Glomerular visceral epithelial cell (primary cell): ENCODE data around the gene PCDHGA9.
"Not testable (repeated sequence)": the region's sequence is repeated elsewhere in the genome, so short reads cannot be mapped to it uniquely, and the experiment has no call there.

ENCODE experiments used
- DNase-seq: peaks from one replicate; pipeline ENCODE4 v3.0.0-alpha.2; 2016; ENCODE audit errors: extremely low spot score

The PCDHGA9 gene

DNA sequence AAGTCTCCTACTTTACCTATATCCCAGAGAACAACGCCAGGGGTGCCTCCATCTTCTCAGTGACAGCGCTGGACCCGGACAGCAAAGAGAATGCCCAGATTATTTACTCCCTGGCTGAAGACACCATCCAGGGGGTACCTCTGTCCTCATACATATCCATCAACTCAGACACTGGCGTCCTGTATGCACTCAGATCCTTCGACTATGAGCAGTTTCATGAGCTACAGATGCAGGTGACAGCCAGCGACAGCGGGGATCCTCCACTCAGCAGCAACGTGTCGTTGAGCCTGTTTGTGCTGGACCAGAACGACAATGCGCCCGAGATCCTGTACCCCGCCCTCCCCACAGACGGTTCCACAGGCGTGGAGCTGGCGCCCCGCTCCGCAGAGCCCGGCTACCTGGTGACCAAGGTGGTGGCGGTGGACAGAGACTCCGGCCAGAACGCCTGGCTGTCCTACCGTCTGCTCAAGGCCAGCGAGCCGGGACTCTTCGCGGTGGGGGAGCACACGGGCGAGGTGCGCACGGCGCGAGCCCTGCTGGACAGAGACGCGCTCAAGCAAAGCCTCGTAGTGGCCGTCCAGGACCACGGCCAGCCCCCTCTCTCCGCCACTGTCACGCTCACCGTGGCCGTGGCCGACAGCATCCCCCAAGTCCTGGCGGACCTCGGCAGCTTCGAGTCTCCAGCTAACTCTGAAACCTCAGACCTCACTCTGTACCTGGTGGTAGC, 12.1 kb downstream of the PCDHGA9 start:
- DNase-seq = not testable (repeated sequence)

DNA sequence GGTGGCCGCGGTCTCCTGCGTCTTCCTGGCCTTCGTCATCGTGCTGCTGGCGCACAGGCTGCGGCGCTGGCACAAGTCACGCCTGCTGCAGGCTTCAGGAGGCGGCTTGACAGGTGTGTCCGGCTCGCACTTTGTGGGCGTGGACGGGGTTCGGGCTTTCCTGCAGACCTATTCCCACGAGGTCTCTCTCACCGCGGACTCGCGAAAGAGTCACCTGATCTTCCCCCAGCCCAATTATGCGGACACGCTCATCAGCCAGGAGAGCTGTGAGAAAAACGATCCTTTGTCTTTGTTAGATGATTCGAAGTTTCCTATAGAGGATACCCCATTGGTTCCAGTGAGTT, 12.7 kb downstream of the PCDHGA9 start:
- not testable (repeated sequence) for DNase-seq

DNA sequence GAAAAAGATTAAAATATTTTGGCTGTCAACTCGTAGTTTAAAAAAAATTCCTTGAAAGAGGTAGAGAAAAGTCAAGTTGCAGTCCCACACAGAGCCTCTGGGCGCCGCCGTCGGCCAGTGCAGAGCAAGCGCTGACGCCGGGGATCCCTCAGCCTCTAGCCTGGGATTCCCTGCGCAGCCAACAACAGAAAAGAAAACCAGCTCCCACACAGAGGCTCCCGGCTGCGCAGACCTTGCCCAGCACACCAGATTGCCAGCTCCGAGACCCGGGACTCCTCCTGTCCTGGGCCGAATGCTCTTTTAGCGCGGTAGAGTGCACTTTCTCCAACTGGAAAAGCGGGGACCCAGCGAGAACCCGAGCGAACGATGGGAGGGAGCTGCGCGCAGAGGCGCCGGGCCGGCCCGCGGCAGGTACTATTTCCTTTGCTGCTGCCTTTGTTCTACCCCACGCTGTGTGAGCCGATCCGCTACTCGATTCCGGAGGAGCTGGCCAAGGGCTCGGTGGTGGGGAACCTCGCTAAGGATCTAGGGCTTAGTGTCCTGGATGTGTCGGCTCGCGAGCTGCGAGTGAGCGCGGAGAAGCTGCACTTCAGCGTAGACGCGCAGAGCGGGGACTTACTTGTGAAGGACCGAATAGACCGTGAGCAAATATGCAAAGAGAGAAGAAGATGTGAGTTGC, 15.1 kb downstream of the PCDHGA9 start, which contains the start of gene PCDHGB7:
PCDHGB7 (plus strand) TSS at position 184 of the 679 bp plus-strand sequence; CDS start at position 367, 183 bp downstream.
- DNase-seq = not testable (repeated sequence)

DNA sequence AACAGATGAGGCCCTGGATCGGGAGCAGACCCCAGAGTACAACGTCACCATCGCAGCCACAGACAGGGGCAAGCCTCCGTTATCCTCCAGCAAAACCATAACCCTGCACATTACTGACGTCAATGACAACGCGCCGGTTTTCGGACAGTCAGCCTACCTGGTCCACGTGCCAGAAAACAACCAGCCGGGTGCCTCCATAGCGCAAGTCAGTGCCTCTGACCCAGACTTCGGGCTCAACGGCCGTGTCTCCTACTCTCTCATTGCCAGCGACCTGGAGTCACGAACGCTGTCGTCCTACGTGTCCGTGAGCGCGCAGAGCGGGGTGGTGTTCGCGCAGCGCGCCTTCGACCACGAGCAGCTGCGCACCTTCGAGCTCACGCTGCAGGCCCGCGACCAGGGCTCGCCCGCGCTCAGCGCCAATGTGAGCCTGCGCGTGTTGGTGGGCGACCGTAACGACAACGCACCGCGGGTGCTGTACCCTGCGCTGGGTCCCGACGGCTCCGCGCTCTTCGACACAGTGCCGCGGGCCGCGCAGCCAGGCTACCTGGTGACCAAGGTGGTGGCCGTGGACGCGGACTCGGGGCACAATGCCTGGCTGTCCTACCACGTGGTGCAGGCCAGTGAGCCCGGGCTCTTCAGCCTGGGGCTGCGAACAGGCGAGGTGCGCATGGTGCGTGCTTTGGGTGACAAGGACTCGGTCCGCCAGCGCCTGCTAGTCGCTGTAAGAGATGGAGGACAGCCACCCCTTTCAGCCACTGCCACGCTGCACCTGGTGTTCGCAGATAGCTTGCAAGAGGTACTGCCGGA, 16.7 kb downstream of the PCDHGA9 start:
- no peak for DNase-seq

DNA sequence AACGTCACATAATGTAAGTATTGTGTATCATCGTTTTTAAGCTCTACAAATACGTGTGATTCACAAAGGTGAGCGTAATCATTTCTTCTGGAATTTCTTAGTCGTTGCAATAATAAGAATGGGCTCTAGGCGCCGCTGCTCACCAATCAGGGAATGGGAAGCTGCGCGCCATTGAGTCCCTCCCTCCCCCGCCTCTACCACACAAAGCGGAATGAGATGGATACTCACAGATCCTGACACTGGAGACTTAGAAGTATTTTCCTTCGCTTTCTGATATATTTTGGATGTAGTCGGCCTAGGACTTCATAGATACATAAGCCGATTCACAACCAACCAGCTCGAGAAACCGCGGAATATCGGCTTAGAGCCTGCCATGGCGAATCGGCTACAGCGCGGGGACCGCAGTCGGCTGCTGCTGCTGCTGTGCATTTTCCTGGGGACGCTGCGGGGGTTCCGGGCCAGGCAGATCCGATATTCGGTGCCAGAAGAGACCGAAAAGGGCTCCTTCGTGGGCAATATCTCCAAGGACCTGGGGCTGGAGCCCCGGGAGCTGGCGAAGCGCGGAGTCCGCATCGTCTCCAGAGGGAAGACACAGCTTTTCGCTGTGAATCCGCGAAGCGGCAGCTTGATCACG, 18.4 kb downstream of the PCDHGA9 start, which contains the start of gene PCDHGA11:
PCDHGA11 (plus strand) TSS at position 197 of the 634 bp plus-strand sequence; CDS start at position 374, 177 bp downstream.
- DNase-seq = peak; percentile 53

DNA sequence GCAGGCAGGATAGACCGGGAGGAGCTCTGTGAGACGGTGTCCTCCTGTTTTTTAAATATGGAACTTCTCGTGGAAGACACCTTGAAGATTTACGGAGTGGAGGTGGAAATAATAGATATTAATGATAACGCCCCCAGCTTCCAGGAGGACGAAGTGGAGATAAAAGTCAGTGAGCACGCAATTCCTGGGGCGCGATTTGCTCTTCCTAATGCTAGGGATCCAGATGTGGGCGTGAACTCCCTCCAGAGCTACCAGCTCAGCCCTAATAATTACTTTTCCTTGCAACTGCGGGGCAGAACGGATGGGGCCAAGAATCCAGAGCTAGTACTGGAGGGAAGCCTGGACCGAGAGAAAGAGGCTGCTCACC, 18.9 kb downstream of the PCDHGA9 start:
- DNase-seq = no peak

DNA sequence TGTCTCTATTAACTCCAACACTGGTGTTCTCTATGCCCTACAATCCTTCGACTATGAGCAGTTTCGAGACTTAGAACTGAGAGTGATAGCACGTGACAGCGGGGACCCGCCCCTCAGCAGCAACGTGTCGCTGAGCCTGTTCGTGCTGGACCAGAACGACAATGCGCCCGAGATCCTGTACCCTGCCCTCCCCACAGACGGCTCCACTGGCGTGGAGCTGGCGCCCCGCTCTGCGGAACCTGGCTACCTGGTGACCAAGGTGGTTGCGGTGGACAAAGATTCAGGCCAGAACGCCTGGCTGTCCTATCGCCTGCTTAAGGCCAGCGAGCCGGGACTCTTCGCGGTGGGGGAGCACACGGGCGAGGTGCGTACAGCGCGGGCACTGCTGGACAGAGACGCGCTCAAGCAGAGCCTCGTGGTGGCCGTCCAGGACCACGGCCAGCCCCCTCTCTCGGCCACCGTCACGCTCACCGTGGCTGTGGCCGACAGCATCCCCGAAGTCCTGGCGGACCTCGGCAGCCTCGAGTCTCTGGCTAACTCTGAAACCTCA, 20.2 kb downstream of the PCDHGA9 start:
- no peak for DNase-seq

DNA sequence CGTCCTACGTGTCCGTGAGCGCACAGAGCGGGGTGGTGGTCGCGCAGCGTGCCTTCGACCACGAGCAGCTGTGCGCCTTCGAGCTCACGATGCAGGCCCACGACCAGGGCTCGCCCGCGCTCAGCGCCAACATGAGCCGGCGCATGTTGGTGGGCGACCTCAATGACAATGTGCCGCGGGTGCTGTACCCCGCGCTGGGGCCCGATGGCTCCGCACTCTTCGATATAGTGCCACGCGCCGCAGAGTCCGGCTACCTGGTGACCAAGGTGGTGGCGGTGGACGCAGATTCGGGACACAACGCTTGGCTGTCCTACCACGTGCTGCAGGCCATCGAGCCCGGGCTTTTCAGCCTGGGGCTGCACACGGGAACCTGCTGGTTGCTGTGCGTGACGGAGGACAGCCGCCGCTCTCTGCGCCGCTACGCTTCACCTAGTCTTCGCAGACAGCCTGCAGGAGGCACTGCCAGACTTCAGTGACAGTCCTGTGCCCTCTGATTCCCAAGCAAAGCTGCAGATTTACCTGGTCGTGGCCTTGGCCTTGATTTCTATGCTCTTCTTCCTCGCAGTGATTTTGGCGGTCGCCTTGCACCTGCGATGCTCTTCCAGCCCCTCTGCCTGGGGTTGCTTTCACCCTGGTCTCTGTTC, 25.3 kb downstream of the PCDHGA9 start:
- DNase-seq = no peak

DNA sequence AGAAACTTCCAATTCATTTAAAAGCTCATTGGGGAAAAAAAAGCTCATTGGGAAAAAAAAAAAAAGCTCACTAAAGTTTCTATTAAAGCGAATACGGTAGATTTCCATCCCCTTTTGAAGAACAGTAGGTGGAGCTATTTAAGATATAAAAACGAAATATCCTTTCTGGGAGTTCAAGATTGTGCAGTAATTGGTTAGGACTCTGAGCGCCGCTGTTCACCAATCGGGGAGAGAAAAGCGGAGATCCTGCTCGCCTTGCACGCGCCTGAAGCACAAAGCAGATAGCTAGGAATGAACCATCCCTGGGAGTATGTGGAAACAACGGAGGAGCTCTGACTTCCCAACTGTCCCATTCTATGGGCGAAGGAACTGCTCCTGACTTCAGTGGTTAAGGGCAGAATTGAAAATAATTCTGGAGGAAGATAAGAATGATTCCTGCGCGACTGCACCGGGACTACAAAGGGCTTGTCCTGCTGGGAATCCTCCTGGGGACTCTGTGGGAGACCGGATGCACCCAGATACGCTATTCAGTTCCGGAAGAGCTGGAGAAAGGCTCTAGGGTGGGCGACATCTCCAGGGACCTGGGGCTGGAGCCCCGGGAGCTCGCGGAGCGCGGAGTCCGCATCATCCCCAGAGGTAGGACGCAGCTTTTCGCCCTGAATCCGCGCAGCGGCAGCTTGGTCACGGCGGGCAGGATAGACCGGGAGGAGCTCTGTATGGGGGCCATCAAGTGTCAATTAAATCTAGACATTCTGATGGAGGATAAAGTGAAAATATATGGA, 27.9 kb downstream of the PCDHGA9 start, which contains the start of gene PCDHGA12:
PCDHGA12 (plus strand) TSS at position 176 of the 782 bp plus-strand sequence; CDS start at position 429, 253 bp downstream.
- peak; percentile 27 for DNase-seq

DNA sequence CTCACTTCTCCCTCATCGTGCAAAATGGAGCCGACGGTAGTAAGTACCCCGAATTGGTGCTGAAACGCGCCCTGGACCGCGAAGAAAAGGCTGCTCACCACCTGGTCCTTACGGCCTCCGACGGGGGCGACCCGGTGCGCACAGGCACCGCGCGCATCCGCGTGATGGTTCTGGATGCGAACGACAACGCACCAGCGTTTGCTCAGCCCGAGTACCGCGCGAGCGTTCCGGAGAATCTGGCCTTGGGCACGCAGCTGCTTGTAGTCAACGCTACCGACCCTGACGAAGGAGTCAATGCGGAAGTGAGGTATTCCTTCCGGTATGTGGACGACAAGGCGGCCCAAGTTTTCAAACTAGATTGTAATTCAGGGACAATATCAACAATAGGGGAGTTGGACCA, 28.7 kb downstream of the PCDHGA9 start:
- no peak for DNase-seq

DNA sequence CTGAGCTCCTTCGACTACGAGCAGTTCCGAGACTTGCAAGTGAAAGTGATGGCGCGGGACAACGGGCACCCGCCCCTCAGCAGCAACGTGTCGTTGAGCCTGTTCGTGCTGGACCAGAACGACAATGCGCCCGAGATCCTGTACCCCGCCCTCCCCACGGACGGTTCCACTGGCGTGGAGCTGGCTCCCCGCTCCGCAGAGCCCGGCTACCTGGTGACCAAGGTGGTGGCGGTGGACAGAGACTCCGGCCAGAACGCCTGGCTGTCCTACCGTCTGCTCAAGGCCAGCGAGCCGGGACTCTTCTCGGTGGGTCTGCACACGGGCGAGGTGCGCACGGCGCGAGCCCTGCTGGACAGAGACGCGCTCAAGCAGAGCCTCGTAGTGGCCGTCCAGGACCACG, 29.7 kb downstream of the PCDHGA9 start:
- not testable (repeated sequence) for DNase-seq

DNA sequence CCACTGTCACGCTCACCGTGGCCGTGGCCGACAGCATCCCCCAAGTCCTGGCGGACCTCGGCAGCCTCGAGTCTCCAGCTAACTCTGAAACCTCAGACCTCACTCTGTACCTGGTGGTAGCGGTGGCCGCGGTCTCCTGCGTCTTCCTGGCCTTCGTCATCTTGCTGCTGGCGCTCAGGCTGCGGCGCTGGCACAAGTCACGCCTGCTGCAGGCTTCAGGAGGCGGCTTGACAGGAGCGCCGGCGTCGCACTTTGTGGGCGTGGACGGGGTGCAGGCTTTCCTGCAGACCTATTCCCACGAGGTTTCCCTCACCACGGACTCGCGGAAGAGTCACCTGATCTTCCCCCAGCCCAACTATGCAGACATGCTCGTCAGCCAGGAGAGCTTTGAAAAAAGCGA, 30.1 kb downstream of the PCDHGA9 start:
- DNase-seq = not testable (repeated sequence)

DNA sequence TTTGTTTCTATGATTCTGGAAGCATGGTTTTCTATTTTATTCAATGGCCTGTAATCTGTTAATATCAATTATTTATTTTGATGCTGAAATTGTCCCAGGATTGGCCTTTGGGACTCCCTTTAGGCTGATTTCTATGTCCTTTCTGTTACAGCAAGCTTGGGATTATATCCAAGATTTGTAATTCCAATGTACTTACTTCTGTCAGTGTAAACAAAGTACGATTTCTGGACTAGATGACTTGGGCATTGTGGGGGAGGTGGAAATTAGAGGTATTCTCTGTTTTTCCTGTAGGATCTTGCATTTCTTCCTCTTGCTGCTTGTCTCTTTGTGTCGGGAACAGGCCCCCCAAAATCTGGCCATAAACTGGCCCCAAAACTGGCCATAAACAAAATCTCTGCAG, 31.4 kb downstream of the PCDHGA9 start:
- DNase-seq = no peak

DNA sequence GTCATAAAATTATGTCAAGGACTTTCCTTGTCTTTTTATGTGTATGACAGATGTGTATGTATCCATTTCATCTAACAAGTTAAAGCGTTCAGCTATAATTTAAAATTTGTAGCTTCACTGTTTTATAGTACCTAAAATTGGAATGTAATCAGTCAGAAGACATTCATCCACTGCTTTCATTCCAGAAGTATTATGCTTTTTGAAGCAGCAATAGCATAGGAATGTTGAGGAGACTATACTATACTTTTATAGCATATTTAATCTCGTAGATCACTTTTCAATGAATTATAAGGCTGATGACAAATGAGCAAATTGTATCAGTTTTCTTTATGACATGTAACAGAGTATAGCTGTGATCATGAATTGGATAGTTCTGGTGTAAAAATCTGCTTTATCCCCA, 34.6 kb downstream of the PCDHGA9 start:
- DNase-seq = no peak

DNA sequence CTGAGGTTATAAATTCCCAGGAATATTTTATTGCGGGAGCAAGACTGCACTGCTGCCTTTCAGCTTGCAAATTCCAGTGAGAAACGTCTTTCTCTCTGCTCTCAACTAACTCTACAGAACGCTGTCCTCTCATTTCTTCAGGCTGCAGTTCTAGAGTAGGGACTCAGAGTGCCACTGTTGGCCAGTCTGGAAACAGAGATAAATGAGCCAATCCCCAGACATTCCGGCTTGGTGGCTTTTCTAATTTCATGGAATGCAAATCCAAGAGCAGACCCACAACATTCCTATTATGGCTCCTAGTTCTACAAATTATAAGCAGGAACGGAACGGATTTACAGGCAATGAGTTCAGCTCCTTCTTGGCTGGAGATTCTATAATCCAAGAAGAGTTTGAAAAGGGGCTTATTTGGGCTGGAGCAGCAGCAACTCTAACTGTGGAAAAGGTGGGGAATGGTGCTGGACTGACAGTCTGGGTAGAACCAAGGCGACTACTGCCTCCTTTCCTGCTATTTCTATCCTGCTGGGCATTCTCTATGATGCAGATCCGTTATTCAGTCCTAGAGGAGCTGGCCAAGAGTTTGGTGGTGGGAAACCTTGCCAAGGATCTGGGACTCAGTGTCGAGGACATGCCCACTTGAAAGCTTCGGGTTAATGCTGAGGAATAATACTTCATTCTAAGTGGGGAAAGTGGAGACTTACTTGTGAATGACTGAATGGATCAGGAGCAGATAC, 37.0 kb downstream of the PCDHGA9 start:
- peak; percentile 51 for DNase-seq

DNA sequence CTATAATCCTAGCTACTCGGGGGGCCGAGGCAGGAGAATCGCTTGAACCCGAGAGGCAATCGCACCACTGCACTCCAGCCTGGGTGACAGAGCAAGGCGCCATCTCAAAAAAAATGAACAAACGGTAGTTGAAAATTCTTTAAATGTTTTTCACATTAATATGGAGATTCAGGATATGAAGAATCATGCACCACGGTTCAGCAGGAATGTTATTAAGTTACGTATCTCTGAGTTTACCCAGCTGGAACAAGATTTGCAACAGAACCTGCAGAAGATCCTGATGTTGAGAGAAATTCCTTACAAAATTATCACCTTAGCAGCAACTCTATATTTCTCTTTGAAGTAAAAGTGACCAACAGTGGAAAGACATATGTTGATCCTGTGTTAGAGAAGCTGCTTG, 37.8 kb downstream of the PCDHGA9 start:
- peak; percentile 55 for DNase-seq

DNA sequence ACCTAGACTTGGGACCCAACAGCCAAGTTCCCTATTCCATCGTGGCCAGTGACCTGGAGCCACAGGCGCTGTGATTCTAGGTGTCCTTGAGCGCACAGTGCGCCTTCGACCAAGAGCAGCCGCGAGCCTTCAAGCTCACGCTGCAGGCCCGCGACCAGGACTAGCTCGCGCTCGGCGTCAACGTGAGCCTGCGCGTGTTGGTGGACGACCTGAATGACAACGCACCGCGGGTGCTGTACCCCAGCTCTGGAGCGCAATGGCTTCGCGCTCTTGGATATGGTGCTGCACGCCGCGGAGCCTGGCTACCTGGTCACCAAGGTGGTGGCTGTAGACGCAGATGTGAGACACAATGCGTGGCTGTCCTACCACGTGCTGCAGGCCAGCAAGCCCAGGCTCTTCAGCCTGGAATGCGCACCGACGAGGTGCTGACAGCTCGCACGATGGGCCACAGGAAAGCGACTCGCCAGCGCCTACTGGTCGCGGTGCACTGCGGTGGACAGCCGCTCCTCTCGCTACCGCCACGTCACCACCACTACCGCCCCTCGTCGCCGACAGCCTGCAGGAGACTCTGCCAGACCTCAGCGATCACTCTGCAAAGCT, 39.1 kb downstream of the PCDHGA9 start:
- DNase-seq = no peak
